Chondrocyte (in vitro differentiated cells): ENCODE data around the gene OR6V1. TPM values are rescaled to one million over a fixed set of nuclear protein-coding genes. Genes with fewer than 3 reads are reported as not detected.

Experiments used
- DNase-seq: peaks from one replicate; pipeline ENCODE4 v3.0.0; 2021; ENCODE audit warnings: mixed read lengths, low spot score
- H3K27ac Mint-ChIP-seq: one replicate; pipeline ENCODE4 v1.8.0; 2021; ENCODE audit warnings: mild to moderate bottlenecking, moderate library complexity, mixed read lengths; ENCODE audit not compliant: unreplicated experiment
- H3K27me3 Mint-ChIP-seq: 2 replicates; pipeline ENCODE4 v1.8.0; 2021; ENCODE audit warnings: low read depth, mixed read lengths
- H3K36me3 Mint-ChIP-seq: 2 replicates; pipeline ENCODE4 v1.8.0; 2021; ENCODE audit warnings: low read depth, mixed read lengths
- H3K4me1 Mint-ChIP-seq: 2 replicates; pipeline ENCODE4 v1.8.0; 2021; ENCODE audit warnings: low read depth, mild to moderate bottlenecking, mixed read lengths
- H3K4me3 Mint-ChIP-seq: one replicate; pipeline ENCODE4 v1.8.0; 2021; ENCODE audit warnings: mild to moderate bottlenecking, moderate library complexity, mixed read lengths; ENCODE audit not compliant: unreplicated experiment
- H3K9me3 Mint-ChIP-seq: 2 replicates; pipeline ENCODE4 v1.8.0; 2021; ENCODE audit warnings: low read depth, mixed read lengths
- CTCF ChIP-seq: fragments of 200-600 bp; sonication (generic); IDR thresholded peaks from 2 replicates; pipeline ENCODE4 v1.5.0; 2021; ENCODE audit warnings: antibody characterized with exemption, mild to moderate bottlenecking, moderate library complexity
- long read RNA-seq: library from polyadenylated mRNA; stranded (forward); transcript quantifications from one replicate; pipeline ENCODE4 v2.0.0, GENCODE V29; 2021
- total RNA-seq: library from RNA; stranded (reverse); gene quantifications from 3 replicates; pipeline ENCODE4 v1.2.1, GENCODE V29; 2021

OR6V1 gene
- total RNA-seq: not detected in 3 replicates
- long read RNA-seq: 0 reads

- DNase-seq: no peak
- H3K27me3 Mint-ChIP-seq: no peaks in the 10 kb centered on the region
- H3K4me1 Mint-ChIP-seq: peaks cover 8% of the 10 kb centered on the region
- peaks cover 3% of the 10 kb centered on the region for H3K9me3 Mint-ChIP-seq
- H3K36me3 Mint-ChIP-seq: no peaks in the 10 kb centered on the region
- H3K4me3 Mint-ChIP-seq: no peak within 1 kb of the TSS
- TF ChIP-seq CTCF: no peak
- H3K27ac Mint-ChIP-seq: no peak within 1 kb of the TSS
These were observed at the start of gene OR6V1 for GRCh38 chr7:143052041-143052440. OR6V1 (plus strand) TSS chr7:143052341; CDS start chr7:143052341, 0 bp downstream.

- H3K4me3 Mint-ChIP-seq: peak overlapping the region; percentile 63
- H3K27ac Mint-ChIP-seq: no peak overlapping the region
- H3K27me3 Mint-ChIP-seq: peaks cover 20% of the 10 kb centered on the region
- DNase-seq: no peak
- H3K4me1 Mint-ChIP-seq: peaks cover 8% of the 10 kb centered on the region
- H3K36me3 Mint-ChIP-seq: no peaks in the 10 kb centered on the region
- TF ChIP-seq CTCF: no peak
- H3K9me3 Mint-ChIP-seq: no peaks in the 10 kb centered on the region
These were observed 49.2 kb upstream of the OR6V1 start for GRCh38 chr7:143002898-143003297.

GRCh38 chr7:143003393-143004051 lies 48.6 kb upstream of the OR6V1 start:
- Mint-ChIP-seq H3K4me3 (peak overlapping the region; percentile 63), H3K27ac (no peak overlapping the region), H3K27me3 (peaks cover 20% of the 10 kb centered on the region), H3K4me1 (peaks cover 11% of the 10 kb centered on the region), H3K36me3 (no peaks in the 10 kb centered on the region), H3K9me3 (no peaks in the 10 kb centered on the region)
- peak; percentile 85 for TF ChIP-seq CTCF
- DNase-seq: no peak

- Mint-ChIP-seq H3K4me1 (peaks cover 11% of the 10 kb centered on the region), H3K9me3 (no peaks in the 10 kb centered on the region), H3K27me3 (peaks cover 25% of the 10 kb centered on the region), H3K27ac (no peak overlapping the region), H3K4me3 (no peak overlapping the region), H3K36me3 (no peaks in the 10 kb centered on the region)
- no peak for DNase-seq
- no peak for TF ChIP-seq CTCF
These were observed 46.4 kb upstream of the OR6V1 start for GRCh38 chr7:143005632-143006260.

- H3K27ac Mint-ChIP-seq: no peak overlapping the region
These were observed 43.9 kb upstream of the OR6V1 start for GRCh38 chr7:143008007-143008901.

More at GRCh38 chr7:143008007-143008901, 43.9 kb upstream of the OR6V1 start:
- Mint-ChIP-seq H3K27me3 (peaks cover 25% of the 10 kb centered on the region), H3K9me3 (no peaks in the 10 kb centered on the region), H3K4me3 (no peak overlapping the region), H3K4me1 (peaks cover 11% of the 10 kb centered on the region), H3K36me3 (no peaks in the 10 kb centered on the region)
- peak; percentile 99 for TF ChIP-seq CTCF
- DNase-seq: no peak
